HG03060 (cell line): ENCODE results near the gene IGSF9.
"Not testable (repeated sequence)": the region's sequence is repeated elsewhere in the genome, so short reads cannot be mapped to it uniquely, and the experiment has no call there.

Experiments
- ATAC-seq: cut with Tn5 transposase; IDR thresholded peaks from one replicate; pipeline ENCODE4 v1.9.1; 2021; ENCODE audit warnings: low read depth, moderate number of reproducible peaks; ENCODE audit not compliant: unreplicated experiment

IGSF9 gene

GRCh38 chr1:159904036-159904435 is 41.4 kb downstream of the IGSF9 start:
- ATAC-seq, result not testable (repeated sequence)

- no peak for ATAC-seq
These were observed 42.9 kb downstream of the IGSF9 start for GRCh38 chr1:159902541-159902940.

DNA sequence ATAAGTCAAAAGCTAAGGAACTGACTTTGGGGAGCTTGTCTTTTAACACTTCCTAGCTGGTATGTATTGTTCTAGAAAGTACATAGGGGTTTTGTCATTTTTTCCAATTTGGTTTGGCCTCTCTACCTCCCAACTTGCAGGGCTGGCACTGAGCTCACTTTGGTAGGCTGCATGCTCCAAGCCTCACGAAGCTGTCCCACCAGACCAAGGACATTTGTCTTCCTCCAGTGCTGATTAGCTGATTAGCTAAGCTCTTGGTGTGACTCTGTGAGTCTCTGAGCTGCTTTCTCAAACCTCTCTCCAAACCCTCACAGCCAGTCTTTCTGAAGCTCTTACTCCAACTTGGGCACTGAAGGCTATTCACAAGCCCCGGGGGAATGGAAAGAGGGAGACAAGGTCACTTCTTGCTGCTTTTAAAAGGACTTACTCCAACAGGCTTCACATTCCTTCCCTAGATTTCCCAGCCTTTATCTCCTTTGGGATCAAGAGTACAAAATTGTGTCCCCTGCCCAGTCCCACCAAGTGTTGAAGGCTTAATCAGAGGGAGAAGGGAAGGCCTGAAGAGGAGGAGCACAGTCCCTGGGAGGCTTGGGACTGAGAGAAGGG is 44.6 kb downstream of the IGSF9 start:
- no peak for ATAC-seq

DNA sequence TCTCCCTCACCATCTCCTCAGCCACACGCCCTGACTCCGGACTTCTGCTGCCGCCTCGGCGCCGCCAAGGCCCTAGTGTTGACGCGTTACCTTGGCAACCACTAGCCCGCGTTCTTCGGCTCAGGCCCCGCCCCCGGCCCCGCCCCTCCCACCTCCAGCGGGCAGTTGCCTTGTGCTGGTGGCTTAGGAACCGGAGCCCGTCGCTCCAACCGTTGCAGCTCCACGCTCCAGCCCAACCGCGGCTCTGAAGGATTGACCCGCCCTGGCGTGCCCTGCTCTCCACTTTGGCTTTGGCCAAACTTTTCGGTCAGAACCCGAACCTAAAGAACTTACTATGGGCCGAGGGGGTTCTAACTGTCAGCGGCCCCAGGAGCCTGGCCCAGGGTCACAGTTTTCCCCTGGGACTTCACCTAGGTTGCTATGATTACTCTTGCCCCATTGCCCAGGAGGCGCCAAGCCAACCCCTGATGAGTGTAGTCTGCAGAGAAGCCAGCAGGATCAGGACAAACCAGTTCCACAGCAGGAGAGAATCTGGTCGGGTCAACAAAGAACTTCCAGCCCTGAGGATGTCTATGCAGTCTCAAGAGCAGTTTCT is 45.2 kb downstream of the IGSF9 start, which contains the start of gene CFAP45:
TSS of gene CFAP45 (minus strand) at position 80 of the 595 bp plus-strand sequence. CDS start at position 13, 67 bp downstream.
- ATAC-seq, result no peak

- ATAC-seq, result not testable (repeated sequence)
These were observed 45.8 kb downstream of the IGSF9 start for GRCh38 chr1:159899634-159900033.

GRCh38 chr1:159898527-159898926 is 46.9 kb downstream of the IGSF9 start:
- no peak for ATAC-seq

DNA sequence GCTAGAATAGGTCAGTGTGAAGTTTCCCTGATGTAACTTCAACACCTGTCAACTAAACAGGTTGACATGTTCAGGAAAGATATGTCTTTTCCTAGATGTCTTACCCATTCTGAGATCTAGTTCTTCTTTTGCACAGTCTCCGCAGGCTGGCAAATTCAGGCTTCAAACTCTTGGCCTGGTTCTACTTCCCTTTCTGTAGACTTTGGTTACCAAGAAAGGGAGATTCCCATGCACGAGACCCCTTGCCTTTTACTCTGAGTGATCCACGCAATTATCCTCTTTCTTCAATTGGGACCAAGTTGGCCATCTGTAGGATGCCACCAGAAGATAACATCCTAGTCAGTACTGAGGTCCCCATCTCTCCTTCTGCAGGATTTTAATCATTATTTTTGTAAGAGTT is 47.5 kb downstream of the IGSF9 start:
- ATAC-seq, result no peak

GRCh38 chr1:159896546-159896930 is 48.9 kb downstream of the IGSF9 start:
- no peak for ATAC-seq

DNA sequence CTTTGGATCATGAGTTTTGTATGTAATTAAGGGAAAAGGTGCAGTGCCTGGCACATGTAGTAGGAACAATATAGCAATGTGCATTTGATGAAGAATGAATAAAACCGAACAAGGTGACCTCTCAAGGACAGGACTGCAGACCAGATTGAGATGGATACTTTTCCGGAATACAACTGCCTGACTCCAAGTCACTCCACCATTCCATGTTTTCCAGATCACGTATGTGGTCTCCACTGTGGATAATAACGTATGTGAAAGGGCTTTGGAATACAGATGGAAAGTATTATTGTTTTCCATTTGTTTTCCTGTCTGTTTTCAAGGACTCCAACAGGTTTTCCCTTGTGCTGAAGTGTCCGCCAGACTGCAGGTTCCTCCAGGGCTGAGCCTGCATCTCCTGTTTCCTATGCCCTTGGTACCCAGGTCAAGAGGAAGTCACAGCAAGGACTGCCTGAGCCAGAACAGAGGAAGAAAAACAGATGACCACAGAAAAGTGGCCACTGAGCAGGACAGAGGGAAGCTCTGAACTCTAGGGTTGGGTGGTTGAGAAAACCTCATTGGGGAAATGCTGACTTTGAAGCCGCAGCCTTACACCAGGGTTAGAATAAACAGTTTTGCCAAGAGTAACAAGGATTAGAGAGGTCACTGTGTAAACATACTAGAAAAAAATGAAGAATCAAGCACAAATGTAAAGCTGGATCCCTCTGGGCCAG is 49.4 kb downstream of the IGSF9 start:
- ATAC-seq, result no peak

DNA sequence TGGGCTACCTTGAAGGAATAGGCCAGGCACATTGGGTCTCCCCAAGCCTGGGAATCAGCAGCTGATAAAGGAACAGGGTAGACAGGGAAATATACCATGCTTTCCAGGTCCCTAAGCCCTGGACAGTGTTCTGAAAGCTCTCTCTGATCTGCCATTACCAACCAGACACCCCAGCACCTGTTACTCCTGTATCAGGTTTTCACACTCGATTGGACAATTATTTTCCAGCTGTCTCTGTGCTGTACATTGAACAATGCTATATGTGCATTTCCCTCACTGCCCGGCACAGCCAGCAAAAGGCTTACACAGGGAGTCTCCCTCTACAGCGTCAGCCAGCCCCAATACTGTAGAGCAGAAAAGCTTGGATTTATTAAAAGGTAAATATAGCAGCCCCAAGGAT is 50.1 kb downstream of the IGSF9 start:
- no peak for ATAC-seq

- no peak for ATAC-seq
These were observed 52.5 kb downstream of the IGSF9 start for GRCh38 chr1:159892944-159893343.

GRCh38 chr1:159891275-159892157 is 53.9 kb downstream of the IGSF9 start:
- no peak for ATAC-seq

DNA sequence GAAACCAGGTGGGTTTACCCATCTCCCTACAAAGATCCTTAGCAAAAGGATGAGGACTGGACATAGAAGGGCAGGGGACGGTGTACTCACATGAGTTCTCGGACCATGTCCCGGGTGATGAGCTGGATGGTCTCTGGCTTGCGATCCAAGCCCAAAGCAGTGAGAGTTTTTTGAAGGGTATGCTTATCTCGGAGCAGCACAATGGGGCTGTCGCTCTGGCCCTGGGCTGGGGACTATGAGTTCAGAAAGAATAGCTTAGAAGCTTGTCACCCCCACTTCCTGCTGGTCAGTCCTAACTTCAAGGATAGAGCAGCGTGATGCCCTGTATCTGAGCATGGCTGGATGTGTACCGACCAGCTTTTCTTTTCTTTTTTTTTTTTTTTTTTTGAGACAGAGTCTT is 55.0 kb downstream of the IGSF9 start:
- no peak for ATAC-seq

DNA sequence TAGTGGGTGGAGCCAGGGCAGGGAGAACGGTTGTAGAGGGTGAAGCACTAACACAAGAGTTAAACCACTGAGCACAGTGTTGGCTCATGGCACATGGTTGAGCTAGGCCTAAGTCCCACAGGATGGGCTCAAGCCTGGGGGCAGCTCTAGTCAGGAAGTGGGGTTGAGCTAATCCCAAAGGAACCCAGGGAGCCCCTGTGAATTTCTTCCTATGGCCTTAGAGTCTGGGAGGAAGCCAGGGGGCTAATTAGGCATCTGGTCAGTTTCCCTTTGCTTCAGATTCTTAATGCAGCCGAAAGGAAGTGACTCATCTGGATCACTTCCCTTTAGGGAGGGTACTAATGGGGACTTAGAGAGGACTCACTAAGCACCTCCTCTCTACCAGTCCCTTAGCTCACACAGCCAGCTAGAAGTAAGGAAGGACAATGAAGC is 55.6 kb downstream of the IGSF9 start:
- peak; percentile 84 for ATAC-seq

DNA sequence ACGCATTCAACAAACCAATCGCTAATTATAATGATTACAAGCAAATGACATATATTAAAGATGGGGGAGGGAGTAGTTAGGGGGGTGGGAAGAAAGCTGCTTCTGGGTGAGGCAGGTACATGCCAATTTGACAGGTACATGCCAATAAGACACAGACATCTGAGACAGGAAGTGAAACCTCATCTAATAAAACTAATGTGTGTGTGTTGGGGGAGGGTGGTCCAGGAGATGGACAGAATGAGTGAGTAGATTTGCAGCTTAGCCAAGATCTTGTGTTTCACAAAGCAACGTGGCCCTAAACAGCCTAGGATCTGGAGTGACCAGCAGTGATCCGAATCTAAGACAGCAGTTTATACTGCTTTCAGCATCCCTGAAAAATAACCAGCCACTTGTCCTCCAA is 56.2 kb downstream of the IGSF9 start:
- no peak for ATAC-seq

DNA sequence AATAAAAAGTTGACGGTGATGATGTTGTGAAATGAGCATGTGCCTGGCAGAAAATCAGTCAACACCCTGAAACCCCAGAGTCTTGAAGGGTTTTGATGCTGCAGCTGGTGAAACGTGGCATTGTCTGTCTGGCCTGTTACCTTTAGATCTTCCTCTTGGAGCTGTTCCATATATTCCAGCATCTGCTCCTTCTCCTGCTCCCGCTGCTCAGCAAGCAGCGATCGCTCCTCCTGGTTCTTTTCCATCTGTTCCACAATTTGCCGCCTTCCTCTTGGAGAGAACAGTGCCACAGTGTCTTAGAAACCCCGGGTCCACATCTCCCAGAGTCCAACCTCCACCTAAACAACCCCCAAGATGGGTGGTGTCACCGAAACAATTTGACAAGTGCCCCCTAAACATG is 61.1 kb downstream of the IGSF9 start:
- no peak for ATAC-seq

DNA sequence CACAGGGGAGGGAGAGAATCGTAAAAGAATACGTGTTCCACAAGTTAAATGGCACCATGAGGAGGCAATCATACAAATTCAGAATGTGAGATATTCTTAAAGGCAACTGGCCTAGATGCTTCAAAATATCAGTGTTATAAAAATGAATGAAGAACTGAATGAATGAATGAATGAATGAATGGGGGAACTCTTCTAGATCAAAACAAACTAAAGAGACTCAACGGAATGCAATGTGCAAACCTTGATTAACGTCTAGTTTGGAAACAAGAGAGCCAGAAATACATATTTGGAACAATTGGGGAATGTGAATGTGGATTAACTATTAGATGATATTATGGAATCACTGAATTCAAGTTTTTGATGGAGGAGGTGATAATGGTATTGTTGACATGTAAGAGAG is 62.3 kb downstream of the IGSF9 start:
- ATAC-seq, result no peak

- no peak for ATAC-seq
These were observed 62.9 kb downstream of the IGSF9 start for GRCh38 chr1:159882527-159882862.

DNA sequence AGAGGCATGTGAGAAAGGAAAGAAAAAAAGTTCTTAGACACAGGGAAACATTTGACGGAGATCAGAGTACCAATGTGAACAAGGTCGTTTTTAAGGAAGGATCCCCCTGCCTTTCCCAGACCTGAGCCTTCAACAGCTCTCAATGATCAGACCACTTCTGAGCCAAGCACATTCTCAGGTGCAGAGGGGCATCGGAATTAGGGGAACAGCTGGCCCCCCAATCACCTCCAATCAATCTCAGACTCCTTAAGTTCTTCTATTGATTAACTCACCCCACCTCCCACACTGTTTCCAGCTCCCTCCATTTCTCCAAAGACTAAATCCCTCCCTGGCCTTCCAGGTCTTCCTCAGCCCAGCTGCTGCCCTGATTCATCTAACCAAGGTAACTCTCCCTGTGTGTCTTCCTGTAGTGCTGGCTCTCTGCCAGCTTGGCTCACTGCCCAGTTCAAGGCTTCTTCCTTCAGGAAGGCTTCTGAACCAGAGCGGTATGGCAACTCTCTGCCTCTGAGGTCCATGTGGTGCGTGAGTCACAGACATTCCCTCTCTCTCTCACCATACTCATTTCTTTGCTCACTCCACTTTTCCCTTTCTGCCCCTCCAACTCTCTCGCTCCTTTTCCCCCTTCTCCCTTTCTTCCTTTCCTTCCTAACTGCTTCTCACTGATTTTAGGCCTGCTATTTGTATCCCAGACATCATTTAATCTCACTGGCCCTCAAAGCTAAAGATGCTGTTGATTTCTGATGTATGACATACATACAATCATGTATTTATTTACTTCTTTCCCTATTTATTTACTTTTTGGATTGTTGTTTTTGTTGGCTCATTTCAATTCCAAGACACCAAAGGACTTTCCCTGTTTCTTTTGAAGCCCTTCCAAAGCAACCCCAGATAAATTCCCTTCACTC is 63.5 kb downstream of the IGSF9 start:
- ATAC-seq, result no peak

DNA sequence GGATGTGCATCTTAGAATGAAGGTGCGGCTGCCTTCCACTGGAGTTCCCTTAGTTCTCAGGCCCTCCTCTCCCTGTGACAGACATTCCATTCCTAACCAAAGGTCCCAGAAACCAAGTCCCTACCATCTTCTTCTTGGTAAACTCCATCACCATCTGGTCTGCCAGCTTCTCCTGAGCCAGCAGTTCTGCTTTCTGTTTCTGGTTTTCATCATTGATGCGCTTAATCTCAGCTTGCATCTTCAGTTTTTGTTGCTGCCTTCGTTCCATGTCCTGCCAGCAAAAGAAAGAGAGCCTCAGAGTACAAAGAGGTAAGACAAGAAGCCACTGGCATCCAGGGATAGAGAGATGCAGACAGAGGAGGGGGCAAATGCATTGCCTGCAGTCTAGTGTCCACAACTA is 65.0 kb downstream of the IGSF9 start:
- ATAC-seq, result no peak
